Thymus (tissue), 11 donors: ENCODE measurements around the gene PTGER2. TPM values are rescaled to one million over a fixed set of nuclear protein-coding genes. Genes with fewer than 3 reads are reported as not detected.

Source experiments
- DNase-seq, 9 donors: peaks; one replicate each; pipeline ENCODE4 v3.0.0-alpha.2; 2013; ENCODE audit warnings: low spot score in 9 of 9, low read depth in 6 of 9, missing footprints in 1 of 9
- H3K27ac ChIP-seq, 2 donors: one replicate each; pipeline ENCODE4 v1.5.1; 2013; ENCODE audit warnings: control low read depth in 1 of 2, low read depth in 1 of 2, low read length in 1 of 2, mild to moderate bottlenecking in 1 of 2, moderate library complexity in 1 of 2
- H3K27me3 ChIP-seq, 2 donors: one replicate each; pipeline ENCODE4 v1.5.1; 2013; ENCODE audit warnings: low read length in 1 of 2; ENCODE audit not compliant: control insufficient read depth in 2 of 2, insufficient read depth in 1 of 2
- H3K36me3 ChIP-seq, 2 donors: one replicate each; pipeline ENCODE4 v1.5.1; 2013; ENCODE audit warnings: low read length in 1 of 2, mild to moderate bottlenecking in 1 of 2, moderate library complexity in 1 of 2; ENCODE audit not compliant: control insufficient read depth in 2 of 2, insufficient read depth in 2 of 2
- H3K4me1 ChIP-seq, 2 donors: one replicate each; pipeline ENCODE4 v1.5.1; 2013; ENCODE audit warnings: low read length in 2 of 2; ENCODE audit not compliant: control insufficient read depth in 2 of 2, insufficient read depth in 2 of 2
- H3K4me3 ChIP-seq, 2 donors: one replicate each; pipeline ENCODE4 v1.5.1; 2013; ENCODE audit warnings: low read length in 2 of 2, control low read depth in 1 of 2, mild to moderate bottlenecking in 1 of 2
- H3K9me3 ChIP-seq, 2 donors: one replicate each; pipeline ENCODE4 v1.5.1; 2013; ENCODE audit warnings: low read length in 1 of 2, mild to moderate bottlenecking in 1 of 2; ENCODE audit not compliant: control insufficient read depth in 2 of 2, insufficient read depth in 1 of 2
- WGBS: extraction: QIAGEN DNeasy Blood & Tissue Kit; methylation state at CpG from one replicate; pipeline ENCODE4 v1.1.7; 2013; 5-methylcytosine and 5-hydroxymethylcytosine counted together
- polyA plus RNA-seq: library from polyadenylated mRNA; stranded (reverse); fragments of 200-250 nt; gene quantifications from one replicate; pipeline ENCODE4 v1.2.3, GENCODE V29; 2013
- total RNA-seq: library from RNA; stranded (reverse); fragments of 120-200 nt; gene quantifications from one replicate; pipeline ENCODE4 v1.2.4, GENCODE V29; 2013
- donor health status: healthy.

Gene PTGER2
- total and polyA plus RNA-seq, 2 donors: 1.4 to 2.5 TPM

- no peaks in the 10 kb centered on the region for H3K36me3 ChIP-seq
- 85% methylated on average over 1 of the region's 1 CpG for WGBS
- DNase-seq: no peak
- no peaks in the 10 kb centered on the region for H3K27me3 ChIP-seq
- H3K4me1 ChIP-seq: no peaks in the 10 kb centered on the region
- no peak overlapping the region for H3K4me3 ChIP-seq
- H3K9me3 ChIP-seq: no peaks in the 10 kb centered on the region
- H3K27ac ChIP-seq: no peak overlapping the region
Observed at GRCh38 chr14:52342849-52343596, 28.9 kb downstream of the PTGER2 start.

DNA sequence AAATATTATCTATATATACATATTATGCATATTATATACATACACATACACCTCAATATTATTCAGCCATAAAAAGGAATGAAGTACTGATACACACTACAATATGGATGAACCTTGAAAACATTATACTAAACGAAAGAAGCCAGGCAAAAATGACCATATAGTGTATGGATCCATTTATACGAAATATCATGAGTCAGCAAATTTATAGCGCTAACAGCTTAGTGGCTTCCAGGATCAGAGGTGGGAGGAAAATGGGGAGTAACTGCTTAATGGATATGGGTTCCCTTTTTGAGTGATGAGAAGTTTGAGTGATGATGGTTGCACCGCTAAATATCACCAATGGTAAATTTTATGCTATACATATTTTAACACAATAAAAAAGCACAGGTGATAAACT is 32.7 kb downstream of the PTGER2 start:
- Histone ChIP-seq H3K4me1 (peaks cover 0 to 9% of the 10 kb centered on the region in 2 donors), H3K4me3 (no peak overlapping the region), H3K36me3 (no peaks in the 10 kb centered on the region), H3K27me3 (no peaks in the 10 kb centered on the region), H3K9me3 (no peaks in the 10 kb centered on the region), H3K27ac (no peak overlapping the region)
- WGBS: 93% methylated on average over 4 of the region's 4 CpGs
- no peak for DNase-seq

GRCh38 chr14:52348279-52348678 is 34.2 kb downstream of the PTGER2 start:
- WGBS: 95% methylated on average over 5 of the region's 5 CpGs
- Histone ChIP-seq H3K27ac (no peak overlapping the region), H3K9me3 (no peaks in the 10 kb centered on the region), H3K27me3 (no peaks in the 10 kb centered on the region), H3K4me3 (no peak overlapping the region), H3K4me1 (peaks cover 0 to 10% of the 10 kb centered on the region in 2 donors), H3K36me3 (no peaks in the 10 kb centered on the region)
- no peak for DNase-seq

GRCh38 chr14:52348776-52349175 is 34.7 kb downstream of the PTGER2 start:
- Histone ChIP-seq H3K36me3 (no peaks in the 10 kb centered on the region), H3K9me3 (no peaks in the 10 kb centered on the region), H3K27ac (no peak overlapping the region), H3K27me3 (no peaks in the 10 kb centered on the region), H3K4me3 (no peak overlapping the region), H3K4me1 (peaks cover 0 to 10% of the 10 kb centered on the region in 2 donors)
- no peak for DNase-seq
- WGBS: 91% methylated on average over 2 of the region's 2 CpGs

- DNase-seq: no peak
- Histone ChIP-seq H3K4me3 (no peak overlapping the region), H3K27ac (no peak overlapping the region), H3K4me1 (peaks cover 0 to 10% of the 10 kb centered on the region in 2 donors), H3K27me3 (no peaks in the 10 kb centered on the region), H3K36me3 (no peaks in the 10 kb centered on the region), H3K9me3 (no peaks in the 10 kb centered on the region)
- 96% methylated on average over 2 of the region's 2 CpGs for WGBS
Observed at GRCh38 chr14:52349731-52350130, 35.6 kb downstream of the PTGER2 start.

GRCh38 chr14:52350445-52350844 is 36.3 kb downstream of the PTGER2 start:
- Histone ChIP-seq H3K9me3 (no peaks in the 10 kb centered on the region), H3K4me3 (no peak overlapping the region), H3K27ac (no peak overlapping the region), H3K36me3 (no peaks in the 10 kb centered on the region), H3K27me3 (no peaks in the 10 kb centered on the region), H3K4me1 (peaks cover 0 to 10% of the 10 kb centered on the region in 2 donors)
- WGBS: 99% methylated on average over 3 of the region's 3 CpGs
- DNase-seq: no peak

- no peak for DNase-seq
- H3K9me3 ChIP-seq: no peaks in the 10 kb centered on the region
- WGBS: 88% methylated on average over 7 of the region's 7 CpGs
- H3K27me3 ChIP-seq: no peaks in the 10 kb centered on the region
- H3K4me3 ChIP-seq: no peak overlapping the region
- H3K4me1 ChIP-seq: peaks cover 0 to 10% of the 10 kb centered on the region in 2 donors
- no peak overlapping the region for H3K27ac ChIP-seq
- H3K36me3 ChIP-seq: no peaks in the 10 kb centered on the region
Observed at GRCh38 chr14:52351233-52352060, 37.3 kb downstream of the PTGER2 start.

- no peak overlapping the region for H3K27ac ChIP-seq
- H3K27me3 ChIP-seq: no peaks in the 10 kb centered on the region
- WGBS: 4% methylated on average over 3 of the region's 3 CpGs
- H3K36me3 ChIP-seq: no peaks in the 10 kb centered on the region
- DNase-seq: peak in 4 of 9 donors; percentile 7 to 52 (median 12)
- no peak overlapping the region for H3K4me3 ChIP-seq
- H3K4me1 ChIP-seq: peaks cover 0 to 10% of the 10 kb centered on the region in 2 donors
- H3K9me3 ChIP-seq: no peaks in the 10 kb centered on the region
Observed at GRCh38 chr14:52352061-52352491, 38.0 kb downstream of the PTGER2 start.

DNA sequence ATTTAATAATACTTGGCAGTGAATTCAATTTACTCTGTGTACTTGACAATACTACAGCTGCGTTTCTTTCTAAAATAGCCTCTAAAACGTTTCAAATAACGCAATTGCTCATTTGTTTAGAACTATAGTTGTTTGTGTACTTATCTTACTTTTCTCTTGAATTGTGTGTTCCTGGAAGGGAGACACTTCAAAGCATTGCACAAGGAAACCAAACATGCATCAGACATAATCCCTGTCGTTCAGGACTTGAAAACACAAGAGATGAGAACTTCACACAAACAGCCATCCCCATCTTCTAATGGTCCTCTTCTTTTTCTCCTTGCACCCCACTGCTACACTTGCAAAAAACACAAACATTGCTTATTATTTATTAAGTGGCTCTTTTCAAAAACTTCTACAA is 38.5 kb downstream of the PTGER2 start:
- peak in 1 of 9 donors; percentile 12 for DNase-seq
- Histone ChIP-seq H3K27ac (no peak overlapping the region), H3K36me3 (no peaks in the 10 kb centered on the region), H3K9me3 (no peaks in the 10 kb centered on the region), H3K4me3 (no peak overlapping the region), H3K4me1 (peaks cover 0 to 10% of the 10 kb centered on the region in 2 donors), H3K27me3 (no peaks in the 10 kb centered on the region)
- WGBS: 23% methylated on average over 4 of the region's 4 CpGs
